CD4-positive, CD25-positive, alpha-beta regulatory T cell (primary cell): ENCODE results near the gene GARNL3. TPM values are rescaled to one million over a fixed set of nuclear protein-coding genes. Genes with fewer than 3 reads are reported as not detected.

Experiments
- ATAC-seq, 2 donors: fragments of 150-1000 bp; cut with Tn5 transposase; one replicate each; pipeline ENCODE4 v1.10.0; 2021; ENCODE audit warnings: low read depth in 2 of 2, moderate number of reproducible peaks in 2 of 2, moderate library complexity in 1 of 2
- DNase-seq, 3 donors: peaks; one replicate each; pipeline versions ENCODE4 v3.0.0 to v3.0.0-alpha.2; 2012 to 2022; ENCODE audit warnings: mixed read lengths in 1 of 3
- H3K27ac ChIP-seq: one replicate; pipeline ENCODE4 v1.7.0; 2013; ENCODE audit warnings: mild to moderate bottlenecking, low read length; ENCODE audit not compliant: insufficient read depth, poor library complexity, severe bottlenecking
- H3K27me3 ChIP-seq: one replicate; pipeline ENCODE4 v1.7.0; 2013; ENCODE audit warnings: low read length; ENCODE audit not compliant: control insufficient read depth, insufficient read depth
- H3K36me3 ChIP-seq: one replicate; pipeline ENCODE4 v1.7.0; 2013; ENCODE audit warnings: mild to moderate bottlenecking, low read length, moderate library complexity; ENCODE audit not compliant: control insufficient read depth, insufficient read depth
- H3K4me1 ChIP-seq: 2 replicates; pipeline ENCODE4 v1.7.0; 2013; ENCODE audit warnings: mild to moderate bottlenecking, low read length; ENCODE audit not compliant: insufficient read depth, control insufficient read depth, poor library complexity, severe bottlenecking
- H3K4me3 ChIP-seq: one replicate; pipeline ENCODE4 v1.7.0; 2013; ENCODE audit warnings: low read depth, mild to moderate bottlenecking, low read length, moderate library complexity
- H3K9me3 ChIP-seq, 2 experiments: 1 replicate in 1 of 2; 2 replicates in 1 of 2; pipeline ENCODE4 v1.7.0; 2013; ENCODE audit warnings: low read length in 2 of 2, mild to moderate bottlenecking in 1 of 2, moderate library complexity in 1 of 2; ENCODE audit not compliant: control insufficient read depth in 2 of 2
- H3K27ac Mint-ChIP-seq, 3 donors: one replicate each; pipeline ENCODE4 v1.8.0; 2020 to 2022; ENCODE audit warnings: mild to moderate bottlenecking in 3 of 3, mixed read lengths in 3 of 3, moderate library complexity in 2 of 3
- H3K27me3 Mint-ChIP-seq: one replicate; pipeline ENCODE4 v1.8.0; 2022; ENCODE audit warnings: mild to moderate bottlenecking, mixed read lengths
- H3K36me3 Mint-ChIP-seq: one replicate; pipeline ENCODE4 v1.8.0; 2020; ENCODE audit warnings: mixed read lengths
- H3K4me1 Mint-ChIP-seq, 4 donors: one replicate each; pipeline ENCODE4 v1.8.0; 2020 to 2022; ENCODE audit warnings: mixed read lengths in 4 of 4, mild to moderate bottlenecking in 1 of 4
- H3K4me3 Mint-ChIP-seq, 4 donors: one replicate each; pipeline ENCODE4 v1.8.0; 2020 to 2022; ENCODE audit warnings: mild to moderate bottlenecking in 4 of 4, mixed read lengths in 4 of 4, moderate library complexity in 3 of 4
- H3K9me3 Mint-ChIP-seq, 7 donors: one replicate each; pipeline ENCODE4 v1.8.0; 2020 to 2022; ENCODE audit warnings: mixed read lengths in 7 of 7, mild to moderate bottlenecking in 3 of 7, moderate library complexity in 2 of 7
- polyA plus RNA-seq, 4 donors: library from polyadenylated mRNA; unstranded; fragments of 300-500 nt; fragmentation: Illumina TruSeq; gene quantifications; one replicate each; pipeline ENCODE4 v1.2.3, GENCODE V29; 2021
- total RNA-seq: library from RNA; stranded (reverse); gene quantifications from one replicate; pipeline ENCODE4 v1.2.3, GENCODE V29; 2022

Gene GARNL3
- total and polyA plus RNA-seq, 5 donors from 2014 or later, result 0.69 to 4.3 (median 0.99) TPM; not detected in 2

DNA sequence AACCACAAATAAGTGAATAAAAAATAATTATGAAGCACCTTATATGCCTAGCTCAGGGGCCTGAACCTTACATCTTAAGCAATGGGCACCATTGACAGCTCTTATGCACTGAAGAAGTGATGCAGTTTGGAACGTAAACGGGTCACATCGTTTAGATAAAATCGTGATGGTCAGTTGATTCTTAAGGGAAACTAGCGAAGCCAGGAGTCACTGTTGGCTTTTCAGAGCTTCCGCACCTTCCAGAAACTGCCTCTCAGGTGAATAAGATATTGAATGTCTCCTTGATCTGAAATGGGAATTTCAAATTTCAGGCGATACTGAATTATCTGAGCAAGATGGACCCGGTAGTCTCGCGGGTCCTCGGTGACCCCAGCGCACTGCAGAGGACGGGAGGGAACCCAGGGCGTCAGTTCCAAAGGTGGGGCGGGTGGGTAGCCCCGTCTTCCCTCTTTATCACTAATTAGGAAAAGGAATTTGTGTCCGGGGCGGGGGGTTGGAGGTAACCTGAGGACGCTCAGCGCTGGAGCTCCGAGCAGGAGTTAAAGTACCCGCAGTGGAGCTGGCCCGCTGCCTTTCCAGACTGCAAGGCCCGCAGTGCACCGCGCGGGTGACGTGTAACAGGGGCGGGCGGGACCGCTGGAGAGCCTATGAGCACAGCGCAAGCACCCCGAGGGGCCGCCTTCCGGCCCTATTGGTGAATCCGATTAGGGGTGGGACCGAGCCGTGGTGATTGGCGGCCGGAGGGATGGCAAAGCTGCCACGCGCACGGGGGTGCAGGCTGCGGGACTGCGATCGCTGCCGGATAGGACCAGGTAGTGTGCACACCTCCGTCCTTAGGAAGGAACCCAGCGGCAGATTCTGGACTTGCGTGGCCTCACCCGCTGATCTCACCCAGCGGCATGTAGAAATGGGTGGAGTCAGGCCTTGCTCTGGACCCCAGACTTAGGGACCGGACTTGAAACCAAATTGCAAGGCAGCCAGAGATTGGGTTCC, 19.7 kb upstream of the GARNL3 start:
- peak; percentile 100 for ATAC-seq

DNA sequence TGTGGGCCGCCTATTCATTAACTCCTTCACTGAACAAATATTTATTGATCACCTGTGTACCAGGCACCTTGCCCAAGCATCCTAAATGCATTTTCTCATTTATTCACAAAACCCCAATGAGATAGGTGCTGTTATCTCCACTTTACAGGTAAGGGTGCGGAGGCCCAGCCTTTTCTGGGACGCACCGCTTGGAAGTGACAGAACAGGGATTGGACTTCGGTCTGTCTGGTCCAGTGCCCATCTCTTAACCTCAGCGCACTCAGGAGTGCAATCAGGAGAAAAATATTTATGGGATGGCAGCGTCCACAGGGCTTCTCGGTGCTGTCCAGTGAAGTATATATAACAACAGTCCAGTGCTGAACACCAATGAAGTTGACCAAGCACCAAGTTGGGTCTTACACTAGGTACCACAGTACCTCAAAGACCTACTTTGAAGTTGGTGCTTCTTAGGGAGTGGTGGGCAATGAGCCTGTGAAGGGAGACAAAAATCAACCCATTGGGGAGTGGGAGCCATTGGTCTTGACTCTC, 18.9 kb upstream of the GARNL3 start:
- no peak overlapping the region for H3K27ac ChIP-seq
- peaks cover 4% of the 10 kb centered on the region for H3K27me3 ChIP-seq
- peaks cover 10% of the 10 kb centered on the region for H3K4me1 ChIP-seq
- Mint-ChIP-seq H3K36me3 (peaks cover 10% of the 10 kb centered on the region), H3K4me1 (peaks cover 4 to 14% (median 7%) of the 10 kb centered on the region in 4 donors), H3K4me3 (peak overlapping the region; percentile 78 to 93 (median 90)), H3K27ac (no peak overlapping the region), H3K9me3 (peaks cover 0 to 2% (median 0%) of the 10 kb centered on the region in 7 donors), H3K27me3 (peaks cover 16% of the 10 kb centered on the region)
- ATAC-seq (no peak), DNase-seq (no peak)
- no peaks in the 10 kb centered on the region for H3K36me3 ChIP-seq
- no peaks in the 10 kb centered on the region for H3K9me3 ChIP-seq
- H3K4me3 ChIP-seq, result peak overlapping the region; percentile 78

More for the DNA sequence above, 19.7 kb upstream of the GARNL3 start:
- no peak overlapping the region for H3K27ac ChIP-seq
- H3K9me3 Mint-ChIP-seq, result peaks cover 0 to 2% (median 0%) of the 10 kb centered on the region in 7 donors
- H3K4me1 ChIP-seq, result peaks cover 10% of the 10 kb centered on the region
- DNase-seq, result peak; percentile 92 to 97 (median 92)
- H3K4me3 ChIP-seq, result peak overlapping the region; percentile 78
- H3K27ac Mint-ChIP-seq, result peak overlapping the region in 2 of 3 donors; percentile 53 to 84
- no peaks in the 10 kb centered on the region for H3K9me3 ChIP-seq
- H3K36me3 Mint-ChIP-seq, result peaks cover 5% of the 10 kb centered on the region
- peaks cover 9% of the 10 kb centered on the region for H3K27me3 Mint-ChIP-seq
- H3K4me3 Mint-ChIP-seq, result peak overlapping the region; percentile 78 to 93 (median 90)
- H3K4me1 Mint-ChIP-seq, result peaks cover 3 to 14% (median 6%) of the 10 kb centered on the region in 4 donors
- no peaks in the 10 kb centered on the region for H3K36me3 ChIP-seq
- no peaks in the 10 kb centered on the region for H3K27me3 ChIP-seq

DNA sequence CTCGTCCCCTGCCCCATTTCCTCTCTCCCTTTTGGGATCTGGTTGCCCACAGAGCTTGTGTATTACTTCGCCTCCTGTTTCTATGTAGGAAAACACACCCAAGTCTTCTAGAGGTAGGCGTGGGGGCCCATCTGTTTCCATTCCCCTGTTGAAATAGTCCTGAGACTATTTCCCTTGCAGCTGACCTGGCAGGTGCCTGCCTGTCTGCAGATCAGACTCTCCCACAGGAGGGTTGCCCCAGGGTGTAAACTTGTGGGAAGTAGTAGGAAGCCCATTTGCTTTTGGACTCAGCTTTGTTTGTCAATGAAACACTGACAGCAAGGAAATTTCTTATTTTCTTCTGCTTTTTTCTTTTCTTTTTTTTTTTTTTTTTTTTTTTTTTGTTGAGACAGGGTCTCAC, 16.3 kb upstream of the GARNL3 start:
- Histone ChIP-seq H3K36me3 (no peaks in the 10 kb centered on the region), H3K9me3 (no peaks in the 10 kb centered on the region), H3K27ac (no peak overlapping the region), H3K4me3 (no peak overlapping the region), H3K27me3 (peaks cover 5% of the 10 kb centered on the region), H3K4me1 (peaks cover 10% of the 10 kb centered on the region)
- H3K4me3 Mint-ChIP-seq, result no peak overlapping the region
- ATAC-seq (no peak), DNase-seq (no peak)
- peaks cover 0 to 2% (median 0%) of the 10 kb centered on the region in 7 donors for H3K9me3 Mint-ChIP-seq
- peaks cover 10% of the 10 kb centered on the region for H3K36me3 Mint-ChIP-seq
- peaks cover 22% of the 10 kb centered on the region for H3K27me3 Mint-ChIP-seq
- H3K27ac Mint-ChIP-seq, result no peak overlapping the region
- peaks cover 4 to 14% (median 7%) of the 10 kb centered on the region in 4 donors for H3K4me1 Mint-ChIP-seq

DNA sequence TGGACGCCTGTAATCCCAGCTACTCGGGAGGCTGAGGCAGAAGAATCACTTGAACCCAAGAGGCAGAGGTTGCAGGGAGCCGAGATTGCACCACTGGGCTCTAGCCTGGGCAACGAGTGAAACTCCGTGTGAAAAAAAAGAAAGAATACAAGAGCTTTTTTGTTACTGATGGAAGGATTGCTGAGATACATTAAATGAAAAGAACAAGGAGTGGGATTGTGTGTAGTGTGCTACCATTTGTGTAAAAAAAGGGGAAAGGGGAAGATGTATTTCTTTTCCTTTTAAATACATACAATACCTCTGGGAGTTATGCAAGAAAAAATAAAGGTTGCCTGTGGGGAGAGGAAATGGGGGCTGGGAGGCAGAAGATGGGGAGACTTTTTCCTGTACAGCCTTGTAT, 14.7 kb upstream of the GARNL3 start:
- DNase-seq (no peak), ATAC-seq (no peak)
- Histone ChIP-seq H3K9me3 (no peaks in the 10 kb centered on the region), H3K4me1 (peaks cover 7% of the 10 kb centered on the region), H3K4me3 (no peak overlapping the region), H3K27me3 (peaks cover 5% of the 10 kb centered on the region), H3K36me3 (no peaks in the 10 kb centered on the region), H3K27ac (no peak overlapping the region)
- no peak overlapping the region for H3K4me3 Mint-ChIP-seq
- H3K27me3 Mint-ChIP-seq, result peaks cover 22% of the 10 kb centered on the region
- H3K36me3 Mint-ChIP-seq, result peaks cover 9% of the 10 kb centered on the region
- peaks cover 4 to 9% (median 6%) of the 10 kb centered on the region in 4 donors for H3K4me1 Mint-ChIP-seq
- H3K27ac Mint-ChIP-seq, result no peak overlapping the region
- H3K9me3 Mint-ChIP-seq, result peaks cover 0 to 2% (median 0%) of the 10 kb centered on the region in 7 donors

DNA sequence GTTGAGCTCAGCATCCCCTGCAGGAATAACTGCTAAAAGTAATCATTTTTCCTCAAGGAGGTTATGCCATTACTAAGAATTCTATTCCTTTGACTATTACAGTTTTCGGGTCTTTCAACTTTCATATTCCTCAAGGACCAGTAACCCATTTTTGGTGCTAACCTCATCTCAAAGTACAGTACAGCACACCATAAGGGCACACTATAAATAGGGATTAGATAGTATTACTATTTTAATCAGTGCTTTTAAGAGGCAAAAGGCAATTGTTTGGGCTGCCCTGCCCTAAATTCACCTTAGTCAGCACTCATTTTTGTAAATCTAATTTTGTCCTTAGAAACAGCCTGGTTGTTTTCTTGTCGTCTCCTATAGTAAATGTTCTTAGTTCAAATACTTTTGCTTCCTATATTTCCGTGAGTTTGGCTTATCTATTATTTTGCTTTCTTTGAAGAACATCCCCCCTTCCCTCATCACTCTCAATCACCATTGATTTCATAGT, 13.6 kb upstream of the GARNL3 start:
- no peaks in the 10 kb centered on the region for H3K9me3 ChIP-seq

DNA sequence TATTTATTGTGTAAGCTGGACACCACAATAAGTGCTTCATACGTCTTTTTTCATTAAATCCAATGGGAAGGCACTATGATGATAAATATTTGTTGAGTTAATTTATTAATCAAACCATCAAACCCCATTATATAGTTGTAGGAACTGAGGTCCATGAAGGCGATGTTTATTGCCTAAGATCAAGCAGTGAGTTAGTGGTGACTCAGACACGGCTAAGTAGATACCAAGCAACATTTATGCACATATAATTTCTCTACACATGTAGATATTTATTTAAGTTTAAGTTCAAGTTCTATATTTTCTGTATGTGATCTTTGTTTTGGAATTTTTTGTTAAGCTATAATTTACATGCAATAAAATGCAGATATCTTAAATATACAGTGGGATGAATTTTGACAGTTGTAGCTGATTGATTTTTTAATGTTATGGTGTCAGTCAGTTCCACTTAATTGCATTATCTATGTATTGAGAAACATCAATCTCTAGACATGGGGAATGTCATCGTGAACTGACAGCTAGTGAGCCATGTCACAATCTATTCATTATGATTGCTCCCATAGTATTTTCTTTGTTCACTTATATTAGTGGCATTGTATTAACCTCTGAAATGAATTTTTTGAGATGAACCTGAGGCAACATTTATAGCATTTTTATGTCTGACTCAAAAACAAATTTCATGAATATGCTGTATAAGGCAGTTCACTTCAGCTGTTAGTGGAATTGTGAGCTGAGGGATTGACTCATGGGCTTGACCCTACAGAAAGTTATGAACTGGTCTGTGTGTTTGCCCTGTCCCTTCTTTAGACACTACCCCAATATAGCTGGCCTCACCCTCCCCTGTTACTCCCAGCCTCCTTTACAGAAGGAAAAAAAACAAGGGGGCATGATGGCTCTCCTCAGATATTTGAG, 11.9 kb upstream of the GARNL3 start:
- Histone ChIP-seq H3K27ac (no peak overlapping the region), H3K36me3 (no peaks in the 10 kb centered on the region), H3K27me3 (peaks cover 5% of the 10 kb centered on the region), H3K4me1 (no peaks in the 10 kb centered on the region), H3K4me3 (no peak overlapping the region), H3K9me3 (no peaks in the 10 kb centered on the region)
- DNase-seq (no peak), ATAC-seq (no peak)
- Mint-ChIP-seq H3K4me3 (no peak overlapping the region), H3K27me3 (peaks cover 22% of the 10 kb centered on the region), H3K36me3 (peaks cover 9% of the 10 kb centered on the region), H3K27ac (no peak overlapping the region), H3K9me3 (peaks cover 0 to 2% (median 0%) of the 10 kb centered on the region in 7 donors), H3K4me1 (peaks cover 0 to 4% (median 0%) of the 10 kb centered on the region in 4 donors)

More for the DNA sequence above, 13.6 kb upstream of the GARNL3 start:
- H3K36me3 Mint-ChIP-seq, result peaks cover 9% of the 10 kb centered on the region
- Histone ChIP-seq H3K36me3 (no peaks in the 10 kb centered on the region), H3K4me3 (no peak overlapping the region), H3K4me1 (no peaks in the 10 kb centered on the region), H3K27ac (no peak overlapping the region), H3K27me3 (peaks cover 5% of the 10 kb centered on the region)
- peaks cover 0 to 2% (median 0%) of the 10 kb centered on the region in 7 donors for H3K9me3 Mint-ChIP-seq
- DNase-seq (no peak), ATAC-seq (no peak)
- H3K27ac Mint-ChIP-seq, result no peak overlapping the region
- H3K4me3 Mint-ChIP-seq, result no peak overlapping the region
- H3K27me3 Mint-ChIP-seq, result peaks cover 22% of the 10 kb centered on the region
- H3K4me1 Mint-ChIP-seq, result peaks cover 0 to 7% (median 1%) of the 10 kb centered on the region in 4 donors

DNA sequence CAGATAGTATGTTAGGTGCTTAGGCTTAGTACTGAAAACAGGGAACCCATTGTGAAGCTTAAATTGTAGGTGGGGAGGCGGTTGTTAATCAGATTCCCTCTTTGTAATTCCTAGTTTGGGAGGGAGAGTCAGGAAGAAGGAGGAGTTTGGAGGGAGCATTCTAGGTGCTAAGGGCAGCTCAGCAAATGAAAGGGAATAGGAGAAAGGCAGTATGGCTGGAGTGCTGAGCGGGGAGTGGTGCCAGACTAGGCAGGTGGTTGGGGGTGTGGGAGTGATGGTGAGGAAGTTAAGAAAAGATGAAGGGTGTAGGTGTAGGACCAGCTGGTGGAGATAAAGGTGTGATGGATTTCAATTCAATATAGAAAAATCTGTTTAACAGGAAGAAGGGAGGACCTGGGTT, 11.1 kb upstream of the GARNL3 start:
- H3K4me3 Mint-ChIP-seq, result no peak overlapping the region
- ATAC-seq, result no peak
- no peaks in the 10 kb centered on the region for H3K4me1 ChIP-seq
- peaks cover 5% of the 10 kb centered on the region for H3K27me3 ChIP-seq
- H3K27me3 Mint-ChIP-seq, result peaks cover 22% of the 10 kb centered on the region
- peaks cover 0 to 4% (median 0%) of the 10 kb centered on the region in 4 donors for H3K4me1 Mint-ChIP-seq
- no peaks in the 10 kb centered on the region for H3K36me3 ChIP-seq
- no peak overlapping the region for H3K27ac ChIP-seq
- peaks cover 0 to 2% (median 0%) of the 10 kb centered on the region in 7 donors for H3K9me3 Mint-ChIP-seq
- H3K27ac Mint-ChIP-seq, result no peak overlapping the region
- H3K4me3 ChIP-seq, result no peak overlapping the region
- H3K9me3 ChIP-seq, result no peaks in the 10 kb centered on the region
- DNase-seq, result no peak
- peaks cover 9% of the 10 kb centered on the region for H3K36me3 Mint-ChIP-seq
